RWPE2 (cell line): Measurements from ENCODE around the gene FCN3.

ENCODE experiments used
- ATAC-seq: fragments of 200-7000 bp; cut with Tn5 transposase; 3 replicates; pipeline ENCODE4 v1.9.1; 2021; ENCODE audit warnings: low read depth
- DNase-seq: peaks from one replicate; pipeline ENCODE4 v3.0.0-alpha.2; 2020; ENCODE audit warnings: low spot score
- H3K27ac ChIP-seq: fragments of 450-650 bp; 2 replicates; pipeline ENCODE4 v1.5.1; 2017; ENCODE audit warnings: mild to moderate bottlenecking; ENCODE audit not compliant: poor library complexity, severe bottlenecking
- H3K27me3 ChIP-seq: fragments of 250-450 bp; sonication (Bioruptor Pico); 2 replicates; pipeline ENCODE4 v1.5.1; 2021; ENCODE audit warnings: mild to moderate bottlenecking, moderate library complexity; ENCODE audit not compliant: insufficient read depth, poor library complexity, severe bottlenecking
- H3K36me3 ChIP-seq: fragments of 250-450 bp; sonication (Bioruptor Pico); 2 replicates; pipeline ENCODE4 v1.5.1; 2020; ENCODE audit warnings: low read depth, mild to moderate bottlenecking, moderate library complexity
- H3K4me1 ChIP-seq: fragments of 250-450 bp; sonication (Bioruptor Pico); 2 replicates; pipeline ENCODE4 v1.5.1; 2021; ENCODE audit warnings: mild to moderate bottlenecking, moderate library complexity; ENCODE audit not compliant: insufficient read depth, poor library complexity, severe bottlenecking
- H3K4me3 ChIP-seq: fragments of 250-450 bp; sonication (Bioruptor Pico); 2 replicates; pipeline ENCODE4 v1.5.1; 2021; ENCODE audit warnings: mild to moderate bottlenecking, moderate library complexity; ENCODE audit not compliant: severe bottlenecking
- H3K9me3 ChIP-seq: fragments of 250-450 bp; sonication (Bioruptor Pico); 2 replicates; pipeline ENCODE4 v1.5.1; 2021; ENCODE audit warnings: mild to moderate bottlenecking, moderate library complexity; ENCODE audit not compliant: severe bottlenecking
- CTCF ChIP-seq: fragments of 450-650 bp; IDR thresholded peaks from one replicate; pipeline ENCODE4 v1.5.1; 2017; ENCODE audit warnings: mild to moderate bottlenecking, moderate library complexity; ENCODE audit not compliant: poor library complexity, severe bottlenecking

Gene FCN3

GRCh38 chr1:27321813-27322568, 52.6 kb downstream of the FCN3 start, which contains the start of gene TMEM222:
TSS of gene TMEM222 (plus strand) at chr1:27322163. CDS start at chr1:27322198, 35 bp downstream.
- peak; percentile 96 for ATAC-seq
- Histone ChIP-seq H3K4me3 (peak within 1 kb of the TSS; percentile 70), H3K9me3 (no peaks in the 10 kb centered on the region), H3K36me3 (peaks cover 30% of the 10 kb centered on the region), H3K27ac (peak within 1 kb of the TSS; percentile 62), H3K4me1 (peaks cover 7% of the 10 kb centered on the region), H3K27me3 (no peaks in the 10 kb centered on the region)
- DNase-seq = peak; percentile 97
- TF ChIP-seq CTCF = no peak
